ENCODE results near the gene ACTR10.
A peak's percentile ranks its signal among the peaks of the same experiment; 100 is the strongest.

ACTR10 gene

GRCh38 chr14:58227096-58227819 is 27.3 kb downstream of the ACTR10 start:
- H3K27ac ChIP-seq: no peak overlapping the region
- TF ChIP-seq, protein P1, sequence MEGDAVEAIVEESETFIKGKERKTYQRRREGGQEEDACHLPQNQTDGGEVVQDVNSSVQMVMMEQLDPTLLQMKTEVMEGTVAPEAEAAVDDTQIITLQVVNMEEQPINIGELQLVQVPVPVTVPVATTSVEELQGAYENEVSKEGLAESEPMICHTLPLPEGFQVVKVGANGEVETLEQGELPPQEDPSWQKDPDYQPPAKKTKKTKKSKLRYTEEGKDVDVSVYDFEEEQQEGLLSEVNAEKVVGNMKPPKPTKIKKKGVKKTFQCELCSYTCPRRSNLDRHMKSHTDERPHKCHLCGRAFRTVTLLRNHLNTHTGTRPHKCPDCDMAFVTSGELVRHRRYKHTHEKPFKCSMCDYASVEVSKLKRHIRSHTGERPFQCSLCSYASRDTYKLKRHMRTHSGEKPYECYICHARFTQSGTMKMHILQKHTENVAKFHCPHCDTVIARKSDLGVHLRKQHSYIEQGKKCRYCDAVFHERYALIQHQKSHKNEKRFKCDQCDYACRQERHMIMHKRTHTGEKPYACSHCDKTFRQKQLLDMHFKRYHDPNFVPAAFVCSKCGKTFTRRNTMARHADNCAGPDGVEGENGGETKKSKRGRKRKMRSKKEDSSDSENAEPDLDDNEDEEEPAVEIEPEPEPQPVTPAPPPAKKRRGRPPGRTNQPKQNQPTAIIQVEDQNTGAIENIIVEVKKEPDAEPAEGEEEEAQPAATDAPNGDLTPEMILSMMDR (conservative IDR thresholded peaks at IDR 0.05): no peak

DNA sequence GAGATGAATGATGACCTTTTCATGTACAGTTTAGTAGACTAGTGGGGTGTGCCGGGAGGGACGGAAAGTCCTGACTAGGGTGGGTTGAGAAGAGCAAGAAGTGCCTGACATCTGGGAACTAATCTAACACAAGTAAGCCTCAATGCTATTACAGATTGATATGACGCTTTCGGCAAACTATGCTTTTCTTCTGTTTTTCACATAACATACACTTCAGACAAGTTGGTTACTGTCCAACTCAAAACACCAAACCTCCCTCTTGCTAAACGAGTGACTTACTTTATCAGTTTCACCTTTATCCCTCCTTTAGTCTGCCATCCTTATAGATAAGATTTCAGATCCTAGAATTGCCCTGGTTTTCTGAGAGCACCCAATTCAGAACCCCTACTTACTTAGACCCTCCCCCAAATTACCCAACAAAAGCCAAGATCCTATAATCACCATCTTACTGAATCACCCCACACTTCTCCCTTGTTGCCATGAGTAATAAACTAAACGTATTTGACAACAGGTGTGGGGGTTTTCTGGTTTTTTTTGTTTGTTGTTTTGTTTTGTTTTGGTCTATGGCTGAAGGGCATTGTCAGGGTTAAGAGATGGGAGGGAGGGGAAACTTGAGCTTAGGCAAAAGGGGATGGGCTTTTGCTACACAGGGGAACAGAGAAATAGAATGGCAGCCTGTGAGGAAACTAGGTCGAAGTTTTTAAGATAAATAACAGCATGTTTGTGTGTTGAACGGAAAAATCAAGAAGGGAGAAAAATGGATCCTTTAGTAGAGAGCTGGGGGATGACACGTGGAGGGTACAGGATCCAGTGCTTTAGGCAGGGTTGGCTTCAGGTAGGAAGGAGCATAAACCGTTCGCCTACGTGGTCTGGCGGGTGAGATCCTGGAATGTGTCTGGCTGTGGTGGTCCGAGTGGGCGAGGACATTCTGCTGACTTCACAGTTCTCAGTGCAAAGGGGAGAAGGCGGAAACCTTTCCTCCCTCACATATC is 38.6 kb downstream of the ACTR10 start:
- TF ChIP-seq, protein P1 (conservative IDR thresholded peaks at IDR 0.05): no peak
- H3K27ac ChIP-seq: peak overlapping the region; percentile 62

- peak overlapping the region; percentile 62 for H3K27ac ChIP-seq
- TF ChIP-seq, protein P1 (conservative IDR thresholded peaks at IDR 0.05): no peak
Measured at GRCh38 chr14:58239244-58240195, 39.6 kb downstream of the ACTR10 start.

DNA sequence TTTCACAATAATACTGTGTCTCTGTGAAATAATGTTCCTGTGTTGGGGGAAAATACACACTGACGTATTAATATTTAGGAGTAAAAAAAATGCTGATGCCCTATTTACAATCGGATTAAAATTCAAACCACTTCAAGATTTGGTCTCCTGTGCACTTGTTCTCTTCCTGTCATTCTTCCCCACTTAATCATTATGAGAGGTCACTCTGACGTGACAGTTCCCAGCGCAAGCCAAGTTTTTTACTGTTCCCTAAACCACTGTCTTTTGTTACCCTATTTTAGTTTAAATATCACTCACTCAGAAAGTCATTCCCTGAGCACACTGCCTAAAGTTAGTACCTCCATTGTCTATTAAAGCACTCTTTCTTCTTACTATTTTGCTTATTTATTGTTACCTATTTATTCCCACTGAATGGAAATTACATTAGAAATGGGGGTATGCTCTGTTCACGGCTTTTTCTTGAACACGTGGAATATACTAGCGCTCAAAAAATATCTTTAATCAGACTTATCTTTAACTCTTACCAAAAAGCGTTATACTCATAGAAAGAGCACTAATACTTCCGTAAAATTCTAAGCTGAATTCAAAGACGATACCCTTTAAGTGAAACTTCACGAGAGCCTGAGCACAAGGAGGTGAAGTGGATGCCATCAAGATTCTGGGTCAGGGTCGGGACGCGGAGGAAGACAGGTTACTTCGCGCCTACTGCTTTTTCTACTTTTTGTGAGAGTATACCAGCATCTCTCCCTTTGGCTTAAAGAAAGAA is 44.0 kb downstream of the ACTR10 start:
- peak overlapping the region; percentile 93 for H3K27ac ChIP-seq

GRCh38 chr14:58244556-58245387 is 44.8 kb downstream of the ACTR10 start, which contains the start of gene PSMA3:
Gene PSMA3, plus strand, starts transcription at chr14:58244843. Its CDS starts 78 bp downstream, at chr14:58244921.
- TF ChIP-seq, protein P1 (conservative IDR thresholded peaks at IDR 0.05): no peak; the same call in 1 of the 2 replicates
- H3K27ac ChIP-seq: peak within 1 kb of the TSS; percentile 93

More for the DNA sequence above, 44.0 kb downstream of the ACTR10 start:
- TF ChIP-seq, protein P1 (conservative IDR thresholded peaks at IDR 0.05): no peak

- TF ChIP-seq, protein P1 (conservative IDR thresholded peaks at IDR 0.05): no peak
- peak overlapping the region; percentile 93 for H3K27ac ChIP-seq
Measured at GRCh38 chr14:58245562-58245961, 45.6 kb downstream of the ACTR10 start.

Measured in VCaP (cell line).